Stimulated activated naive CD8-positive, alpha-beta T cell treated with anti-CD3 and anti-CD28 coated beads, Interleukin-15, amount 100 ng/mL, for 72 hours (primary cell): ENCODE results near the gene ADGRA1.

Source experiments
- ATAC-seq: fragments of 150-1000 bp; cut with Tn5 transposase; 2 replicates; pipeline ENCODE4 v1.10.0; 2021; ENCODE audit warnings: mild to moderate bottlenecking, moderate library complexity
- DNase-seq, 2 donors: peaks; one replicate each; pipeline ENCODE4 v3.0.0; 2021 to 2022
- H3K27ac Mint-ChIP-seq, 2 donors: one replicate each; pipeline ENCODE4 v1.8.0; 2022; ENCODE audit warnings: mild to moderate bottlenecking in 2 of 2, mixed read lengths in 2 of 2, moderate library complexity in 2 of 2
- H3K27me3 Mint-ChIP-seq: one replicate; pipeline ENCODE4 v1.8.0; 2022; ENCODE audit warnings: mixed read lengths
- H3K4me1 Mint-ChIP-seq: one replicate; pipeline ENCODE4 v1.8.0; 2022; ENCODE audit warnings: mild to moderate bottlenecking, mixed read lengths
- H3K4me3 Mint-ChIP-seq, 2 donors: one replicate each; pipeline ENCODE4 v1.8.0; 2022; ENCODE audit warnings: mild to moderate bottlenecking in 2 of 2, mixed read lengths in 2 of 2, moderate library complexity in 1 of 2
- H3K9me3 Mint-ChIP-seq, 2 donors: one replicate each; pipeline ENCODE4 v1.8.0; 2022; ENCODE audit warnings: mixed read lengths in 2 of 2

The ADGRA1 gene

DNA sequence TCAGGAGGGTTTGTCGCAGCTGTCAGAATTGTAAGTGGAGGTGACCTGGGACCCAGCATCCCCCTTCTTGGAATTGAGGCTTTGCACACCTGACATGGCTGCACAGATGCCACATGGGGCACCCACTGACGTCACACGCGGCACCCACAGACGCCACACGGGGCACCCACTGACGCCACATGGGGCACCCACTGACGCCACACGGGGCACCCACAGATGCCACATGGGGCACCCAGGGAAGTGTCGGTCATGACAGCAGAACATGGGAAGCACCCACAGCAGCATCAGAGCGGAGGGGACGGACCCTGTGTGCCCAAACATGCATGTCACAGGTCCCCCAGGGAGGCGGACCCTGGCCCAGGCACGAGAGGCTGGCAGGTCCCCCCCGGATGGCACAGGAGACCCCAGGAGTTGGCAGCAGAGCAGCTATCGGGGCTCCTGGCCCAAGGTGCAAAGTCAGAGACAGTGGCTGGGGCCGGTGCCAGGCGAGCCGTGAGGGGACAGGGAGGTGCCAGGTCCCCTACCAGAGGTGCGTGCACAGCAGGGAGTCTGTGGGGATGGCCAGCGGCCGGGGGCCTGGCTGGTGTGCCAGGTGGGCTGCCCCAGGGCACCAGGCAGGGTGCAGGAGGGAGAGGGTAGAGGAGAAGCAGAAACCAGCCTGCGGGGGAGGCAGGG, 93.4 kb downstream of the ADGRA1 start:
- peaks cover 16 to 25% of the 10 kb centered on the region in 2 donors for H3K9me3 Mint-ChIP-seq
- H3K4me3 Mint-ChIP-seq = no peak overlapping the region
- H3K4me1 Mint-ChIP-seq = no peaks in the 10 kb centered on the region
- no peak overlapping the region for H3K27ac Mint-ChIP-seq
- DNase-seq (no peak), ATAC-seq (no peak)
- peaks cover 11% of the 10 kb centered on the region for H3K27me3 Mint-ChIP-seq
